ENCODE data around the gene KIF3A. TPM values are rescaled to one million over a fixed set of nuclear protein-coding genes. Genes with fewer than 3 reads are reported as not detected.
"Not testable (repeated sequence)": the region's sequence is repeated elsewhere in the genome, so short reads cannot be mapped to it uniquely, and the experiment has no call there.

Gene KIF3A
- total and polyA plus RNA-seq, 4 donors = 0.58 to 1.2 (median 0.86) TPM

DNA sequence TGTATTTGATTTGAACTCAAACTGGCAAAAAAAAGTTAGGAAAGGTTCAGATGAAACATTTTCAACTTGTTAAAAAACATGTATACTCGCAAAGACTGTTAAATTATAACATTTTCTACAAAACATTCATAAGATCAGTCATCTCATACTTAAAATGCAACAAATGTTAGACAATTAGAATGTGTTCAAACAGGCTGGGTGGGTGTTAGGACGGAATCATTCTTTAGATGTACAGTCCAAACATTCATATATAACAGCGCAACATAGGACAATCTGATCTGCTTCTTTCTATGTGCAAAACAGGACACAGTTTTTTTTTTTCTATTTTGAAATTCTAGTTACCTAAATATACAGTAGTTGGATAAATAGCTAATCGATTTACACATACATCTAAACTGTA, 41.4 kb downstream of the KIF3A start (continued):
- TF ChIP-seq HNF4G (IDR thresholded peaks at IDR 0.05) = no peak
- no peak for TF ChIP-seq HNF4A (conservative IDR thresholded peaks at IDR 0.05)
- TF ChIP-seq, protein P1, sequence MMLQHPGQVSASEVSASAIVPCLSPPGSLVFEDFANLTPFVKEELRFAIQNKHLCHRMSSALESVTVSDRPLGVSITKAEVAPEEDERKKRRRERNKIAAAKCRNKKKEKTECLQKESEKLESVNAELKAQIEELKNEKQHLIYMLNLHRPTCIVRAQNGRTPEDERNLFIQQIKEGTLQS (IDR thresholded peaks at IDR 0.05) = no peak
- no peak for TF ChIP-seq TAF1 (conservative IDR thresholded peaks at IDR 0.05)
- no peak for TF ChIP-seq FOXA1 (IDR thresholded peaks at IDR 0.05)

DNA sequence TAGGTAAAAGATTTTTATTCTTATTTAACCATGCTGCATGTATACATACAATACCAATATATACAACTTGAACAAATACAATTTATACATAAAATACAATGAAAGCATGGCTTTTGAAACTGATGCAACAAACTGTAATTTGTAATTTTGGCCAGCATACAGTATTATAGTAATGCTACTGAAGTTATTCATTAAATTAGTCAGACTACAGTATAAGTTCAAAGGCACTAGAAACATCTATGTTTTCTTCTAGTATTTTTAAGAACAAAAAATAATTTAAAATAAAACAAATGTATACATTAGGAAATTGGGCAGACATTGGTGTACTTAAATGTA, 44.7 kb downstream of the KIF3A start:
- Histone ChIP-seq H3K9ac (ENCODE audit: low read depth in 1 of 2, low read length in 2 of 2) (no peak overlapping the region), H3K4me3 (ENCODE audit: low read depth in 1 of 3, low read length in 3 of 3) (no peak overlapping the region), H3K36me3 (ENCODE audit: control insufficient read depth in 4 of 4, insufficient read depth in 3 of 4, low read depth in 1 of 4, low read length in 3 of 4) (no peaks in the 10 kb centered on the region), H3K27me3 (ENCODE audit: control insufficient read depth in 4 of 4, insufficient read depth in 4 of 4, low read length in 3 of 4) (no peaks in the 10 kb centered on the region), H3K27ac (ENCODE audit: low read depth in 1 of 2, low read length in 2 of 2) (no peak overlapping the region), H3K9me3 (ENCODE audit: control insufficient read depth in 4 of 4, low read length in 3 of 4) (no peaks in the 10 kb centered on the region), H3K4me1 (ENCODE audit: control insufficient read depth in 4 of 4, insufficient read depth in 4 of 4, low read length in 3 of 4) (no peaks in the 10 kb centered on the region)
- TF ChIP-seq, protein P2, sequence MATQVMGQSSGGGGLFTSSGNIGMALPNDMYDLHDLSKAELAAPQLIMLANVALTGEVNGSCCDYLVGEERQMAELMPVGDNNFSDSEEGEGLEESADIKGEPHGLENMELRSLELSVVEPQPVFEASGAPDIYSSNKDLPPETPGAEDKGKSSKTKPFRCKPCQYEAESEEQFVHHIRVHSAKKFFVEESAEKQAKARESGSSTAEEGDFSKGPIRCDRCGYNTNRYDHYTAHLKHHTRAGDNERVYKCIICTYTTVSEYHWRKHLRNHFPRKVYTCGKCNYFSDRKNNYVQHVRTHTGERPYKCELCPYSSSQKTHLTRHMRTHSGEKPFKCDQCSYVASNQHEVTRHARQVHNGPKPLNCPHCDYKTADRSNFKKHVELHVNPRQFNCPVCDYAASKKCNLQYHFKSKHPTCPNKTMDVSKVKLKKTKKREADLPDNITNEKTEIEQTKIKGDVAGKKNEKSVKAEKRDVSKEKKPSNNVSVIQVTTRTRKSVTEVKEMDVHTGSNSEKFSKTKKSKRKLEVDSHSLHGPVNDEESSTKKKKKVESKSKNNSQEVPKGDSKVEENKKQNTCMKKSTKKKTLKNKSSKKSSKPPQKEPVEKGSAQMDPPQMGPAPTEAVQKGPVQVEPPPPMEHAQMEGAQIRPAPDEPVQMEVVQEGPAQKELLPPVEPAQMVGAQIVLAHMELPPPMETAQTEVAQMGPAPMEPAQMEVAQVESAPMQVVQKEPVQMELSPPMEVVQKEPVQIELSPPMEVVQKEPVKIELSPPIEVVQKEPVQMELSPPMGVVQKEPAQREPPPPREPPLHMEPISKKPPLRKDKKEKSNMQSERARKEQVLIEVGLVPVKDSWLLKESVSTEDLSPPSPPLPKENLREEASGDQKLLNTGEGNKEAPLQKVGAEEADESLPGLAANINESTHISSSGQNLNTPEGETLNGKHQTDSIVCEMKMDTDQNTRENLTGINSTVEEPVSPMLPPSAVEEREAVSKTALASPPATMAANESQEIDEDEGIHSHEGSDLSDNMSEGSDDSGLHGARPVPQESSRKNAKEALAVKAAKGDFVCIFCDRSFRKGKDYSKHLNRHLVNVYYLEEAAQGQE (IDR thresholded peaks at IDR 0.05) = no peak
- TF ChIP-seq NR2F2 (IDR thresholded peaks at IDR 0.05) (no peak), GABPA (IDR thresholded peaks at IDR 0.05 in 1 of 2, conservative IDR thresholded peaks at IDR 0.05 in 1 of 2) (no peak), JUND (IDR thresholded peaks at IDR 0.05) (no peak)
- TF ChIP-seq, protein P3, sequence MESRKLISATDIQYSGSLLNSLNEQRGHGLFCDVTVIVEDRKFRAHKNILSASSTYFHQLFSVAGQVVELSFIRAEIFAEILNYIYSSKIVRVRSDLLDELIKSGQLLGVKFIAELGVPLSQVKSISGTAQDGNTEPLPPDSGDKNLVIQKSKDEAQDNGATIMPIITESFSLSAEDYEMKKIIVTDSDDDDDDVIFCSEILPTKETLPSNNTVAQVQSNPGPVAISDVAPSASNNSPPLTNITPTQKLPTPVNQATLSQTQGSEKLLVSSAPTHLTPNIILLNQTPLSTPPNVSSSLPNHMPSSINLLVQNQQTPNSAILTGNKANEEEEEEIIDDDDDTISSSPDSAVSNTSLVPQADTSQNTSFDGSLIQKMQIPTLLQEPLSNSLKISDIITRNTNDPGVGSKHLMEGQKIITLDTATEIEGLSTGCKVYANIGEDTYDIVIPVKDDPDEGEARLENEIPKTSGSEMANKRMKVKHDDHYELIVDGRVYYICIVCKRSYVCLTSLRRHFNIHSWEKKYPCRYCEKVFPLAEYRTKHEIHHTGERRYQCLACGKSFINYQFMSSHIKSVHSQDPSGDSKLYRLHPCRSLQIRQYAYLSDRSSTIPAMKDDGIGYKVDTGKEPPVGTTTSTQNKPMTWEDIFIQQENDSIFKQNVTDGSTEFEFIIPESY (IDR thresholded peaks at IDR 0.05) = no peak
- TF ChIP-seq, protein P4, sequence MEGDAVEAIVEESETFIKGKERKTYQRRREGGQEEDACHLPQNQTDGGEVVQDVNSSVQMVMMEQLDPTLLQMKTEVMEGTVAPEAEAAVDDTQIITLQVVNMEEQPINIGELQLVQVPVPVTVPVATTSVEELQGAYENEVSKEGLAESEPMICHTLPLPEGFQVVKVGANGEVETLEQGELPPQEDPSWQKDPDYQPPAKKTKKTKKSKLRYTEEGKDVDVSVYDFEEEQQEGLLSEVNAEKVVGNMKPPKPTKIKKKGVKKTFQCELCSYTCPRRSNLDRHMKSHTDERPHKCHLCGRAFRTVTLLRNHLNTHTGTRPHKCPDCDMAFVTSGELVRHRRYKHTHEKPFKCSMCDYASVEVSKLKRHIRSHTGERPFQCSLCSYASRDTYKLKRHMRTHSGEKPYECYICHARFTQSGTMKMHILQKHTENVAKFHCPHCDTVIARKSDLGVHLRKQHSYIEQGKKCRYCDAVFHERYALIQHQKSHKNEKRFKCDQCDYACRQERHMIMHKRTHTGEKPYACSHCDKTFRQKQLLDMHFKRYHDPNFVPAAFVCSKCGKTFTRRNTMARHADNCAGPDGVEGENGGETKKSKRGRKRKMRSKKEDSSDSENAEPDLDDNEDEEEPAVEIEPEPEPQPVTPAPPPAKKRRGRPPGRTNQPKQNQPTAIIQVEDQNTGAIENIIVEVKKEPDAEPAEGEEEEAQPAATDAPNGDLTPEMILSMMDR (IDR thresholded peaks at IDR 0.05; ENCODE audit: low read depth, low read length, missing input control) = no peak
- DNase-seq (ENCODE audit: low spot score) = no peak

DNA sequence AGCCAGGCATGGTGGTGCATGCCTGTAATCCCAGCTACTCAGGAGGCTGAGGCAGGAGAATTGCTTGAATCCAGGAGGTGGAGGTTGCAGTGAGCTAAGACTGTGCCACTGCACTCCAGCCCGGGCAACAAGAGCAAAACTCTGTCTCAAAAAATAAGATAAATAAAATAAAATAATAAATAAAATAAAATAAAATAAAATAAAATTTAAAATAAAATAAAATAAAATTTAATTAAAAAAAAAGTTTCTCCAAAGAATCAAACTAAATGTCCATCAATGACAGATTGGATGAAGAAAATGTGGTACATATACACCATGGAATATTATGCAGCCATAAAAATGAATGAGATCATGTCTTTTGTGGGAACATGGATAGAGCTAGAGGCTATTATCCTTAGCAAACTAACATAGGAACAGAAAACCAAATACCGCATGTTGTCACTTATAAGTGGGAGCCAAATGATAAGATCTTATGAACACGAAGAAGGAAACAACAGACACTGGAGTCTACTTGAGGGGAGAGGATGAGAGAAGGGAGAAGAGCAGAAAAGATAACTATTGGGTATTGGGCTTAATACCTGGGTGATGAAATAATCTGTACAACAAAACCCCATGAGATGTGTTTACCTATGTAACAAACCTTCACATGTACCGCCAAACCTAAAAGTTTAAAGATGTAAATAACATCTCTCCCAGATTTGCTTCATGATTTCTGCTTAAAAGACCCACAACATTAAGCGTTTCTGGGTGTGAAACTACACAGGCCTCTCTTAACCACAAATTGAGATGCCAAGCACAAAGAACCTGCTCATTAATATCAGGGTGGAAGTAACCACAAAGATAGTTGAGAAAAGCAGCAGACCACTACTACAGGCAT, 45.4 kb downstream of the KIF3A start:
- not testable (repeated sequence) for H3K4me1 ChIP-seq (ENCODE audit: control insufficient read depth in 4 of 4, insufficient read depth in 4 of 4, low read length in 3 of 4); H3K4me3 ChIP-seq (ENCODE audit: low read depth in 1 of 3, low read length in 3 of 3); H3K27ac ChIP-seq (ENCODE audit: low read depth in 1 of 2, low read length in 2 of 2); H3K36me3 ChIP-seq (ENCODE audit: control insufficient read depth in 4 of 4, insufficient read depth in 3 of 4, low read depth in 1 of 4, low read length in 3 of 4); H3K9me3 ChIP-seq (ENCODE audit: control insufficient read depth in 4 of 4, low read length in 3 of 4); H3K27me3 ChIP-seq (ENCODE audit: control insufficient read depth in 4 of 4, insufficient read depth in 4 of 4, low read length in 3 of 4); H3K9ac ChIP-seq (ENCODE audit: low read depth in 1 of 2, low read length in 2 of 2); DNase-seq (ENCODE audit: low spot score)
- 75% methylated on average over 5 of the region's 5 CpGs for WGBS

All from liver (tissue), 9 donors.